Gastrocnemius medialis (tissue), 4 donors: ENCODE data around the gene SLC7A8.

Experiments
- CTCF ChIP-seq, 5 experiments: fragments of 450-650 bp in 3 of 5; fragments of 200-600 bp in 2 of 5; sonication (generic) in 2 of 5; IDR thresholded peaks in 4 of 5; conservative IDR thresholded peaks in 1 of 5; 1 replicate in 4 of 5; 2 replicates in 1 of 5; pipeline ENCODE4 v1.5.1; 2016 to 2019; ENCODE audit warnings: antibody characterized with exemption in 5 of 5, mild to moderate bottlenecking in 3 of 5, moderate library complexity in 3 of 5
- POLR2A ChIP-seq, 2 donors: fragments of 450-650 bp; IDR thresholded peaks; one replicate each; pipeline ENCODE4 v1.6.1; 2017; ENCODE audit warnings: antibody characterized with exemption in 2 of 2, mild to moderate bottlenecking in 2 of 2, moderate library complexity in 2 of 2

- TF ChIP-seq CTCF (IDR thresholded peaks at IDR 0.05 in 4 of 5, conservative IDR thresholded peaks at IDR 0.05 in 1 of 5) = no peak
- no peak for TF ChIP-seq POLR2A (IDR thresholded peaks at IDR 0.05)
These were observed 13.8 kb downstream of the SLC7A8 start for GRCh38 chr14:23169622-23170021.
